ENCODE measurements around the gene SLC2A8.

DNA sequence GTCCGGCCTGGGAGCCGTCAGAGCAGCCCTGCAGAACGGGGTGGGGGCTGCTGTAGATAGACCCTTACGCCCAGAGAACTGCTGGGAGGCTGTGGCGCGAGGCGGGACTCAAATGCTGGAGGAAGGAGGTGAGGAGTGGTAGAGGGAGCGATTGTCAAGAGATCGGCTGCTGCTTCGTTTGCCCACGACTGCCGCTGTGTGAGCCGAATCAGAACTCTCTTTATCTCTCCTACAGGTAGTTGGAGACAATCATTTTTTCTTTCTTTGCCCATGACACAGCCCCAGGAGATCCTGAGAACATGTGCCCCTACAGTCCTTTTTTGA is 27.7 kb downstream of the SLC2A8 start:
- TF ChIP-seq, protein P1, sequence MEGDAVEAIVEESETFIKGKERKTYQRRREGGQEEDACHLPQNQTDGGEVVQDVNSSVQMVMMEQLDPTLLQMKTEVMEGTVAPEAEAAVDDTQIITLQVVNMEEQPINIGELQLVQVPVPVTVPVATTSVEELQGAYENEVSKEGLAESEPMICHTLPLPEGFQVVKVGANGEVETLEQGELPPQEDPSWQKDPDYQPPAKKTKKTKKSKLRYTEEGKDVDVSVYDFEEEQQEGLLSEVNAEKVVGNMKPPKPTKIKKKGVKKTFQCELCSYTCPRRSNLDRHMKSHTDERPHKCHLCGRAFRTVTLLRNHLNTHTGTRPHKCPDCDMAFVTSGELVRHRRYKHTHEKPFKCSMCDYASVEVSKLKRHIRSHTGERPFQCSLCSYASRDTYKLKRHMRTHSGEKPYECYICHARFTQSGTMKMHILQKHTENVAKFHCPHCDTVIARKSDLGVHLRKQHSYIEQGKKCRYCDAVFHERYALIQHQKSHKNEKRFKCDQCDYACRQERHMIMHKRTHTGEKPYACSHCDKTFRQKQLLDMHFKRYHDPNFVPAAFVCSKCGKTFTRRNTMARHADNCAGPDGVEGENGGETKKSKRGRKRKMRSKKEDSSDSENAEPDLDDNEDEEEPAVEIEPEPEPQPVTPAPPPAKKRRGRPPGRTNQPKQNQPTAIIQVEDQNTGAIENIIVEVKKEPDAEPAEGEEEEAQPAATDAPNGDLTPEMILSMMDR (IDR thresholded peaks at IDR 0.05), result peak; percentile 1
- TF ChIP-seq EZH2 (IDR thresholded peaks at IDR 0.05; ENCODE audit: borderline replicate concordance, insufficient read depth, low read depth, low read length, poor library complexity, severe bottlenecking), result no peak
